ENCODE results near the gene NUP160.

GRCh38 chr11:47788181-47788580, 60.0 kb downstream of the NUP160 start:
- no peak for TF ChIP-seq CTCF (IDR thresholded peaks at IDR 0.05)
- TF ChIP-seq POLR2A (IDR thresholded peaks at IDR 0.05): no peak

Measured in body of pancreas (tissue), 4 donors.